ENCODE data around the gene BICRA.

BICRA gene

GRCh38 chr19:47752440-47753211 lies 143.7 kb downstream of the BICRA start:
- no peak for DNase-seq (ENCODE audit: low read depth)
- no peak overlapping the region for H3K4me3 ChIP-seq (ENCODE audit: low read length)
- TF ChIP-seq CTCF (IDR thresholded peaks at IDR 0.05; ENCODE audit: insufficient read depth, low read depth, low read length, missing control alignments) = no peak
